HepG2 (cell line): ENCODE measurements around the gene MEIS1. TPM values are rescaled to one million over a fixed set of nuclear protein-coding genes. Genes with fewer than 3 reads are reported as not detected.
A peak's percentile ranks its signal among the peaks of the same experiment; 100 is the strongest.

Experiments
- CBX1 ChIP-seq: IDR thresholded peaks from one replicate; pipeline ENCODE4 v1.6.1; 2016; ENCODE audit warnings: antibody characterized with exemption, low read depth
- ETV5 ChIP-seq: IDR thresholded peaks from 2 replicates; pipeline ENCODE4 v1.6.1; 2018; ENCODE audit warnings: missing biosample characterization, missing genetic modification reagents, inconsistent platforms, borderline replicate concordance
- NFIB ChIP-seq: sonication (generic); formaldehyde crosslinking; IDR thresholded peaks from 2 replicates; pipeline ENCODE4 v1.9.0; 2021; ENCODE audit warnings: missing genetic modification reagents, mild to moderate bottlenecking, borderline replicate concordance
- POLR2G ChIP-seq: fragments of 200-400 bp; formaldehyde crosslinking; IDR thresholded peaks from 2 replicates; pipeline ENCODE4 v1.6.1; 2018; ENCODE audit warnings: mild to moderate bottlenecking, low read depth, low read length, moderate library complexity
- TGIF2 ChIP-seq: IDR thresholded peaks from 2 replicates; pipeline ENCODE4 v1.6.1; 2016; ENCODE audit warnings: control low read depth, missing compliant biosample characterization
- ZNF605 ChIP-seq: sonication (generic); formaldehyde crosslinking; IDR thresholded peaks from 2 replicates; pipeline ENCODE4 v1.8.0; 2022; ENCODE audit warnings: mild to moderate bottlenecking, missing genetic modification reagents
- polyA plus RNA-seq, 8 experiments: library from polyadenylated mRNA; depleted of rRNA in 3 of 8; stranded (reverse) in 7 of 8; unstranded in 1 of 8; fragments of >200 nt; fragmentation: Illumina TruSeq in 4 of 8; extraction: Trizol in 4 of 8; gene quantifications; 2 replicates each; pipeline versions ENCODE4 v1.2.1 to v1.2.3, GENCODE V29; 2011 to 2016; ENCODE audit warnings: low read depth in 4 of 8, missing spikeins in 1 of 8, mixed read lengths in 1 of 8; ENCODE audit not compliant: insufficient read depth in 1 of 8
- total RNA-seq, 5 experiments: library from RNA; depleted of rRNA; stranded (reverse); fragments of >200 nt; fragmentation: Illumina TruSeq; extraction: Trizol; gene quantifications; 2 replicates each; pipeline ENCODE4 v1.2.3, GENCODE V29; 2016; ENCODE audit warnings: low read depth in 1 of 5
- TF ChIP-seq, protein P1 (sequence below): IDR thresholded peaks from 2 replicates; pipeline ENCODE4 v1.6.1; 2016; ENCODE audit warnings: missing compliant biosample characterization, missing genetic modification reagents, borderline replicate concordance
- TF ChIP-seq, protein P2 (sequence below): sonication (generic); formaldehyde crosslinking; conservative IDR thresholded peaks from 2 replicates; pipeline ENCODE4 v1.4.0; 2020; ENCODE audit warnings: missing genetic modification reagents
- TF ChIP-seq, protein P3 (sequence below): sonication (generic); formaldehyde crosslinking; IDR thresholded peaks from one replicate; pipeline ENCODE4 v1.5.1; 2020; ENCODE audit warnings: mild to moderate bottlenecking, missing genetic modification reagents; ENCODE audit errors: not compliant biosample characterization
- TF ChIP-seq, protein P4 (sequence below): sonication (generic); formaldehyde crosslinking; IDR thresholded peaks from 2 replicates; pipeline ENCODE4 v1.4.0; 2020; ENCODE audit warnings: missing genetic modification reagents

Gene MEIS1
- total and polyA plus RNA-seq, 2 of the 13 experiments (the other 11 are each of a cell fraction or from before 2014, with no cell fraction given): 3.8 to 6.0 TPM

DNA sequence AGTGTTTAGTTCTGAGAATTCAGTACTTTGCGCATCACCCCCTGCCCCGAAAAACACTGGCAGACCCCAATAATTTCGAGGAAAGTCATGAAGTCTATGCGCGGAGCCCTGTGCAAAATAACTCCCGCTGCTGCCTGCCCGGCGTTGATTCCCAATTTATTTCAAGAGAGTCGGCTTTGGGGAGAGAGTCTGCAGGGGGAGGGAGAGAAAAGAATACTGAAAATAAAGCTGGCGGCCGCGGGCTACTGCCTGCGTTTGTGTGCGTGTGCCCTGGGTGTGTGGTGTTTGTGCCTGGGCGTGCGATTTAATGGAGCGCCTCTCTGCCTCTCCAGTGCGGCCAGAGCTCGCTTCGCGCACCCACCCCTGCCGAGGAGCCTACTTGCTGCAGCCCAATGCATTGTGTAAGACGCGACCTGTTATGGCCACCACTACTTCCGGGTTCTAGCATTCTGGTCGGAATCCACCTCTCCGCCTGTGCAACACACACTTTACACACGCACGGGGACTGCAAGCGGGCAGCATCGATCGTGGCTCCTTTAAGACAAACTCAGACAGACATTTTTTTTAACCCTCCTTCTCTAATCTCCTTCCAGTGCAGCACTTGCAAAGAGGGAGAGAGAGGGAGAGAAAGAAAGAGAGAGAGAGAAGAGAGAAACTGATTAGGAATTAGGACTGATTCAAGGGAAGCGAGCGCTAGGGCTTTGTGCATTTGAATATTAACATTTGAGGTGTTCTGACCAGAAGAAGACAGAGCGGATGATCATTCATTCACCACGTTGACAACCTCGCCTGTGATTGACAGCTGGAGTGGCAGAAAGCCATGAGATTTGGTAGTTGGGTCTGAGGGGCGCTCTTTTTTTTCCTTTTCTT lies at the start of gene MEIS1 (continued):
- peak; percentile 73; the same call in 1 of the 2 replicates for TF ChIP-seq ZNF605 (CRISPR knock-in tag)
- TF ChIP-seq TGIF2: peak; percentile 95; the same call in 1 of the 2 replicates
- TF ChIP-seq, protein P1, sequence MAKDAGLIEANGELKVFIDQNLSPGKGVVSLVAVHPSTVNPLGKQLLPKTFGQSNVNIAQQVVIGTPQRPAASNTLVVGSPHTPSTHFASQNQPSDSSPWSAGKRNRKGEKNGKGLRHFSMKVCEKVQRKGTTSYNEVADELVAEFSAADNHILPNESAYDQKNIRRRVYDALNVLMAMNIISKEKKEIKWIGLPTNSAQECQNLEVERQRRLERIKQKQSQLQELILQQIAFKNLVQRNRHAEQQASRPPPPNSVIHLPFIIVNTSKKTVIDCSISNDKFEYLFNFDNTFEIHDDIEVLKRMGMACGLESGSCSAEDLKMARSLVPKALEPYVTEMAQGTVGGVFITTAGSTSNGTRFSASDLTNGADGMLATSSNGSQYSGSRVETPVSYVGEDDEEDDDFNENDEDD (CRISPR knock-in tag): peak; percentile 86
- TF ChIP-seq, protein P2, sequence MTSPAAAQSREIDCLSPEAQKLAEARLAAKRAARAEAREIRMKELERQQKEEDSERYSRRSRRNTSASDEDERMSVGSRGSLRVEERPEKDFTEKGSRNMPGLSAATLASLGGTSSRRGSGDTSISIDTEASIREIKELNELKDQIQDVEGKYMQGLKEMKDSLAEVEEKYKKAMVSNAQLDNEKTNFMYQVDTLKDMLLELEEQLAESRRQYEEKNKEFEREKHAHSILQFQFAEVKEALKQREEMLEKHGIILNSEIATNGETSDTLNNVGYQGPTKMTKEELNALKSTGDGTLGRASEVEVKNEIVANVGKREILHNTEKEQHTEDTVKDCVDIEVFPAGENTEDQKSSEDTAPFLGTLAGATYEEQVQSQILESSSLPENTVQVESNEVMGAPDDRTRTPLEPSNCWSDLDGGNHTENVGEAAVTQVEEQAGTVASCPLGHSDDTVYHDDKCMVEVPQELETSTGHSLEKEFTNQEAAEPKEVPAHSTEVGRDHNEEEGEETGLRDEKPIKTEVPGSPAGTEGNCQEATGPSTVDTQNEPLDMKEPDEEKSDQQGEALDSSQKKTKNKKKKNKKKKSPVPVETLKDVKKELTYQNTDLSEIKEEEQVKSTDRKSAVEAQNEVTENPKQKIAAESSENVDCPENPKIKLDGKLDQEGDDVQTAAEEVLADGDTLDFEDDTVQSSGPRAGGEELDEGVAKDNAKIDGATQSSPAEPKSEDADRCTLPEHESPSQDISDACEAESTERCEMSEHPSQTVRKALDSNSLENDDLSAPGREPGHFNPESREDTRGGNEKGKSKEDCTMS (CRISPR knock-in tag): no peak
- TF ChIP-seq POLR2G: peak; percentile 83
- TF ChIP-seq, protein P3, sequence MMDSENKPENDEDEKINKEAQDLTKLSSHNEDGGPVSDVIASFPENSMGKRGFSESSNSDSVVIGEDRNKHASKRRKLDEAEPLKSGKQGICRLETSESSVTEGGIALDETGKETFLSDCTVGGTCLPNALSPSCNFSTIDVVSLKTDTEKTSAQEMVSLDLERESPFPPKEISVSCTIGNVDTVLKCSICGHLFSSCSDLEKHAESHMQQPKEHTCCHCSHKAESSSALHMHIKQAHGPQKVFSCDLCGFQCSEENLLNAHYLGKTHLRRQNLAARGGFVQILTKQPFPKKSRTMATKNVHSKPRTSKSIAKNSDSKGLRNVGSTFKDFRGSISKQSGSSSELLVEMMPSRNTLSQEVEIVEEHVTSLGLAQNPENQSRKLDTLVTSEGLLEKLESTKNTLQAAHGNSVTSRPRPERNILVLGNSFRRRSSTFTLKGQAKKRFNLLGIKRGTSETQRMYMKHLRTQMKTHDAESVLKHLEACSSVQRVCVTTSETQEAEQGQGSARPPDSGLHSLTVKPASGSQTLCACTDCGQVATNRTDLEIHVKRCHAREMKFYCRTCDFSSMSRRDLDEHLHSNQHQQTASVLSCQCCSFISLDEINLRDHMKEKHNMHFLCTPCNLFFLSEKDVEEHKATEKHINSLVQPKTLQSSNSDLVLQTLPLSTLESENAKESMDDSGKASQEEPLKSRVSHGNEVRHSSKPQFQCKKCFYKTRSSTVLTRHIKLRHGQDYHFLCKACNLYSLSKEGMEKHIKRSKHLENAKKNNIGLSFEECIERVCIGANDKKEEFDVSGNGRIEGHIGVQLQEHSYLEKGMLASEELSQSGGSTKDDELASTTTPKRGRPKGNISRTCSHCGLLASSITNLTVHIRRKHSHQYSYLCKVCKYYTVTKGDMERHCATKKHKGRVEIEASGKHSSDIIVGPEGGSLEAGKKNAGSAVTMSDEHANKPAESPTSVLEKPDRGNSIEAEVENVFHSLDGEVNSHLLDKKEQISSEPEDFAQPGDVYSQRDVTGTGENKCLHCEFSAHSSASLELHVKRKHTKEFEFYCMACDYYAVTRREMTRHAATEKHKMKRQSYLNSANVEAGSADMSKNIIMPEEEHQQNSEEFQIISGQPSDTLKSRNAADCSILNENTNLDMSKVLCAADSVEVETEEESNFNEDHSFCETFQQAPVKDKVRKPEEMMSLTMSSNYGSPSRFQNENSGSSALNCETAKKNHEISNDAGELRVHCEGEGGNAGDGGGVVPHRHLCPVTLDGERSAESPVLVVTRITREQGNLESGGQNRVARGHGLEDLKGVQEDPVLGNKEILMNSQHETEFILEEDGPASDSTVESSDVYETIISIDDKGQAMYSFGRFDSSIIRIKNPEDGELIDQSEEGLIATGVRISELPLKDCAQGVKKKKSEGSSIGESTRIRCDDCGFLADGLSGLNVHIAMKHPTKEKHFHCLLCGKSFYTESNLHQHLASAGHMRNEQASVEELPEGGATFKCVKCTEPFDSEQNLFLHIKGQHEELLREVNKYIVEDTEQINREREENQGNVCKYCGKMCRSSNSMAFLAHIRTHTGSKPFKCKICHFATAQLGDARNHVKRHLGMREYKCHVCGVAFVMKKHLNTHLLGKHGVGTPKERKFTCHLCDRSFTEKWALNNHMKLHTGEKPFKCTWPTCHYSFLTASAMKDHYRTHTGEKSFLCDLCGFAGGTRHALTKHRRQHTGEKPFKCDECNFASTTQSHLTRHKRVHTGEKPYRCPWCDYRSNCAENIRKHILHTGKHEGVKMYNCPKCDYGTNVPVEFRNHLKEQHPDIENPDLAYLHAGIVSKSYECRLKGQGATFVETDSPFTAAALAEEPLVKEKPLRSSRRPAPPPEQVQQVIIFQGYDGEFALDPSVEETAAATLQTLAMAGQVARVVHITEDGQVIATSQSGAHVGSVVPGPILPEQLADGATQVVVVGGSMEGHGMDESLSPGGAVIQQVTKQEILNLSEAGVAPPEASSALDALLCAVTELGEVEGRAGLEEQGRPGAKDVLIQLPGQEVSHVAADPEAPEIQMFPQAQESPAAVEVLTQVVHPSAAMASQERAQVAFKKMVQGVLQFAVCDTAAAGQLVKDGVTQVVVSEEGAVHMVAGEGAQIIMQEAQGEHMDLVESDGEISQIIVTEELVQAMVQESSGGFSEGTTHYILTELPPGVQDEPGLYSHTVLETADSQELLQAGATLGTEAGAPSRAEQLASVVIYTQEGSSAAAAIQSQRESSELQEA: peak; percentile 41
- TF ChIP-seq NFIB (CRISPR knock-in tag): no peak
- peak; percentile 78 for TF ChIP-seq ETV5 (CRISPR knock-in tag)
- TF ChIP-seq CBX1: peak; percentile 93
- TF ChIP-seq, protein P4, sequence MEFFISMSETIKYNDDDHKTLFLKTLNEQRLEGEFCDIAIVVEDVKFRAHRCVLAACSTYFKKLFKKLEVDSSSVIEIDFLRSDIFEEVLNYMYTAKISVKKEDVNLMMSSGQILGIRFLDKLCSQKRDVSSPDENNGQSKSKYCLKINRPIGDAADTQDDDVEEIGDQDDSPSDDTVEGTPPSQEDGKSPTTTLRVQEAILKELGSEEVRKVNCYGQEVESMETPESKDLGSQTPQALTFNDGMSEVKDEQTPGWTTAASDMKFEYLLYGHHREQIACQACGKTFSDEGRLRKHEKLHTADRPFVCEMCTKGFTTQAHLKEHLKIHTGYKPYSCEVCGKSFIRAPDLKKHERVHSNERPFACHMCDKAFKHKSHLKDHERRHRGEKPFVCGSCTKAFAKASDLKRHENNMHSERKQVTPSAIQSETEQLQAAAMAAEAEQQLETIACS (CRISPR knock-in tag): 0 out of 2 replicates have a peak, but pooled peaks have one; percentile 23
